SK-N-SH (cell line): Measurements from ENCODE around the gene CTNNB1. TPM values are rescaled to one million over a fixed set of nuclear protein-coding genes. Genes with fewer than 3 reads are reported as not detected.

Source experiments
- CTCF ChIA-PET: fragments of 300-600, 350-600 bp; formaldehyde crosslinking; extraction: SDS; loops from one replicate; lab custom pipeline; 2021; lab: Yijun Ruan, JAX
- POLR2A ChIA-PET: fragments of 350-600 bp; sonication (Branson Sonifier 250); formaldehyde crosslinking; extraction: SDS; loops from one replicate; lab custom pipeline; 2020; ENCODE audit warnings: antibody characterized with exemption, inconsistent platforms; lab: Yijun Ruan, JAX
- DNase-seq: peaks from one replicate; pipeline ENCODE4 v3.0.0; 2012
- H2AFZ ChIP-seq: fragments of 200-600 bp; sonication (generic); 2 replicates; pipeline ENCODE4 v1.8.1; 2016; ENCODE audit warnings: antibody characterized with exemption, mild to moderate bottlenecking, low read depth
- H3F3A ChIP-seq: fragments of 200-600 bp; sonication (generic); replicated peaks from 2 replicates; pipeline ENCODE3; 2016; ENCODE audit warnings: antibody characterized with exemption, mild to moderate bottlenecking; ENCODE audit not compliant: insufficient read depth
- H3K27ac ChIP-seq, 2 experiments: fragments of 200-500 bp in 1 of 2; fragments of 200-600 bp in 1 of 2; sonication (Bioruptor generic) in 1 of 2; sonication (generic), shearing (Covaris generic) in 1 of 2; 2 replicates each; pipeline versions ENCODE4 v1.5.1 to v1.6.1; 2014 to 2016; ENCODE audit warnings: low read depth in 2 of 2, inconsistent platforms in 1 of 2, low read length in 1 of 2, mild to moderate bottlenecking in 1 of 2, mixed read lengths in 1 of 2
- H3K27me3 ChIP-seq: fragments of 200-600 bp; sonication (generic), shearing (Covaris generic); 2 replicates; pipeline ENCODE4 v1.6.1; 2016; ENCODE audit warnings: mixed run types; ENCODE audit not compliant: insufficient read depth
- H3K36me3 ChIP-seq, 2 experiments: fragments of 200-500 bp in 1 of 2; fragments of 200-600 bp in 1 of 2; sonication (Bioruptor generic) in 1 of 2; sonication (generic) in 1 of 2; replicated peaks in 1 of 2; 2 replicates each; pipeline versions ENCODE3 to v1.5.1; 2014 to 2016; ENCODE audit warnings: low read length in 1 of 2, mild to moderate bottlenecking in 1 of 2; ENCODE audit not compliant: insufficient read depth in 2 of 2, control insufficient read depth in 1 of 2
- H3K4me1 ChIP-seq, 2 experiments: fragments of 200-500 bp in 1 of 2; fragments of 200-600 bp in 1 of 2; sonication (Bioruptor generic) in 1 of 2; sonication (generic), shearing (Covaris generic) in 1 of 2; 2 replicates each; pipeline versions ENCODE4 v1.5.1 to v1.6.1; 2014 to 2016; ENCODE audit warnings: low read depth in 1 of 2, low read length in 1 of 2, mixed run types in 1 of 2; ENCODE audit not compliant: insufficient read depth in 2 of 2, control insufficient read depth in 1 of 2
- H3K4me2 ChIP-seq: fragments of 200-600 bp; sonication (generic), shearing (Covaris generic); 2 replicates; pipeline ENCODE4 v1.6.1; 2017; ENCODE audit warnings: mixed run types
- H3K4me3 ChIP-seq, 2 experiments: fragments of 200-500 bp in 1 of 2; fragments of 200-600 bp in 1 of 2; sonication (Bioruptor generic) in 1 of 2; sonication (generic), shearing (Covaris generic) in 1 of 2; 2 replicates each; pipeline versions ENCODE4 v1.5.1 to v1.8.1; 2014 to 2016; ENCODE audit warnings: low read depth in 2 of 2, inconsistent platforms in 1 of 2, low read length in 1 of 2, mild to moderate bottlenecking in 1 of 2, mixed read lengths in 1 of 2, moderate library complexity in 1 of 2
- H3K79me2 ChIP-seq: fragments of 200-600 bp; sonication (generic); 2 replicates; pipeline ENCODE4 v1.8.1; 2017; ENCODE audit warnings: mild to moderate bottlenecking; ENCODE audit not compliant: insufficient read depth
- H3K9ac ChIP-seq: fragments of 200-600 bp; sonication (generic); 2 replicates; pipeline ENCODE4 v1.6.1; 2017; ENCODE audit warnings: mixed run types
- H3K9me2 ChIP-seq: fragments of 200-600 bp; sonication (generic); 2 replicates; pipeline ENCODE4 v1.6.1; 2017; ENCODE audit warnings: mixed run types
- H3K9me3 ChIP-seq: fragments of 200-600 bp; sonication (generic); 2 replicates; pipeline ENCODE4 v1.6.1; 2017; ENCODE audit warnings: mixed run types, mild to moderate bottlenecking, moderate library complexity
- H4K20me1 ChIP-seq: fragments of 200-600 bp; sonication (generic); 2 replicates; pipeline ENCODE4 v1.6.1; 2017; ENCODE audit warnings: mild to moderate bottlenecking, mixed run types; ENCODE audit not compliant: insufficient read depth
- CHD2 ChIP-seq: fragments of 150-350 bp; IDR thresholded peaks from 2 replicates; pipeline ENCODE4 v1.6.1; 2018; ENCODE audit warnings: low read length; ENCODE audit not compliant: partially characterized antibody
- ELF1 ChIP-seq: IDR thresholded peaks from 2 replicates; pipeline ENCODE4 v1.4.0; 2012
- EP300 ChIP-seq, 2 experiments: IDR thresholded peaks; 2 replicates each; pipeline versions ENCODE4 v1.4.0 to v1.6.1; 2012; ENCODE audit warnings: borderline replicate concordance in 1 of 2, low read depth in 1 of 2, low read length in 1 of 2
- EZH2phosphoT487 ChIP-seq: fragments of 200-600 bp; sonication (generic); IDR thresholded peaks from 2 replicates; pipeline ENCODE4 v1.6.1; 2017; ENCODE audit warnings: low read depth, mixed run types, mild to moderate bottlenecking, antibody characterized with exemption, moderate library complexity, borderline replicate concordance
- FOXJ3 ChIP-seq: sonication (generic); formaldehyde crosslinking; IDR thresholded peaks from 2 replicates; pipeline ENCODE4 v1.5.1; 2020; ENCODE audit warnings: mild to moderate bottlenecking, missing genetic modification reagents
- GABPA ChIP-seq: IDR thresholded peaks from 2 replicates; pipeline ENCODE4 v1.4.0; 2012; ENCODE audit warnings: low read depth, mild to moderate bottlenecking
- JUND ChIP-seq: IDR thresholded peaks from 2 replicates; pipeline ENCODE4 v1.4.0; 2012
- MEF2A ChIP-seq: IDR thresholded peaks from 2 replicates; pipeline ENCODE4 v1.4.0; 2012; ENCODE audit warnings: low read depth, borderline replicate concordance
- MXI1 ChIP-seq: IDR thresholded peaks from 2 replicates; pipeline ENCODE4 v1.6.1; 2012; ENCODE audit warnings: mild to moderate bottlenecking, low read depth, low read length, improper control_type of control experiment
- NFIC ChIP-seq: IDR thresholded peaks from 2 replicates; pipeline ENCODE4 v1.4.0; 2012; ENCODE audit warnings: borderline replicate concordance
- NRF1 ChIP-seq: IDR thresholded peaks from 2 replicates; pipeline ENCODE4 v1.6.1; 2012; ENCODE audit warnings: low read depth, mild to moderate bottlenecking, low read length
- POLR2AphosphoS5 ChIP-seq: IDR thresholded peaks from 2 replicates; pipeline ENCODE4 v1.6.1; 2012; ENCODE audit warnings: low read depth, low read length
- RAD21 ChIP-seq: IDR thresholded peaks from 2 replicates; pipeline ENCODE4 v1.6.1; 2012; ENCODE audit warnings: mild to moderate bottlenecking, low read length
- RCOR1 ChIP-seq: fragments of 150-350 bp; IDR thresholded peaks from 2 replicates; pipeline ENCODE4 v1.6.1; 2017; ENCODE audit warnings: antibody characterized with exemption, low read length
- RFX5 ChIP-seq: IDR thresholded peaks from 2 replicates; pipeline ENCODE4 v1.6.1; 2012; ENCODE audit warnings: mild to moderate bottlenecking, improper control_type of control experiment, low read length
- RXRA ChIP-seq: IDR thresholded peaks from 2 replicates; pipeline ENCODE4 v1.4.0; 2012; ENCODE audit warnings: low read depth, mild to moderate bottlenecking, borderline replicate concordance
- SIN3A ChIP-seq: IDR thresholded peaks from 2 replicates; pipeline ENCODE4 v1.6.1; 2012; ENCODE audit warnings: low read depth, mild to moderate bottlenecking, low read length, moderate library complexity, borderline replicate concordance
- SMC3 ChIP-seq: IDR thresholded peaks from 2 replicates; pipeline ENCODE4 v1.6.1; 2012; ENCODE audit warnings: low read depth, low read length, improper control_type of control experiment
- TAF1 ChIP-seq: IDR thresholded peaks from 2 replicates; pipeline ENCODE4 v1.6.1; 2012; ENCODE audit warnings: low read depth, mild to moderate bottlenecking, low read length, moderate library complexity, borderline replicate concordance
- YY1 ChIP-seq: IDR thresholded peaks from 2 replicates; pipeline ENCODE4 v1.4.0; 2012; ENCODE audit warnings: low read depth, mild to moderate bottlenecking
- WGBS: methylation state at CpG from one replicate; pipeline ENCODE4 v1.1.6; 2017; ENCODE audit warnings: low lambda C conversion rate; 5-methylcytosine and 5-hydroxymethylcytosine counted together
- polyA plus RNA-seq, 3 experiments: library from polyadenylated mRNA; depleted of rRNA; stranded (reverse); fragments of >200 nt; gene quantifications; 2 replicates each; pipeline ENCODE4 v1.2.3, GENCODE V29; 2012
- TF ChIP-seq, protein P1 (sequence below): IDR thresholded peaks from 2 replicates; pipeline ENCODE4 v1.6.1; 2012; ENCODE audit warnings: mild to moderate bottlenecking, low read depth, low read length, moderate library complexity
- TF ChIP-seq, protein P2 (sequence below): fragments of 150-350 bp; IDR thresholded peaks from 2 replicates; pipeline ENCODE4 v1.6.1; 2016; ENCODE audit warnings: mild to moderate bottlenecking, low read depth, low read length
- TF ChIP-seq, protein P3 (sequence below): IDR thresholded peaks from 2 replicates; pipeline ENCODE4 v1.4.0; 2012; ENCODE audit warnings: low read depth, borderline replicate concordance
- TF ChIP-seq, protein P4 (sequence below): fragments of 150-350 bp; IDR thresholded peaks from 2 replicates; pipeline ENCODE4 v1.6.1; 2017; ENCODE audit warnings: antibody characterized with exemption, low read length, low read depth, borderline replicate concordance
- TF ChIP-seq, protein P5 (sequence below): IDR thresholded peaks from 2 replicates; pipeline ENCODE4; 2012

The CTNNB1 gene
- polyA plus RNA-seq, 1 of the 3 experiments (the other 2 are of a cell fraction) = 178 TPM

DNA sequence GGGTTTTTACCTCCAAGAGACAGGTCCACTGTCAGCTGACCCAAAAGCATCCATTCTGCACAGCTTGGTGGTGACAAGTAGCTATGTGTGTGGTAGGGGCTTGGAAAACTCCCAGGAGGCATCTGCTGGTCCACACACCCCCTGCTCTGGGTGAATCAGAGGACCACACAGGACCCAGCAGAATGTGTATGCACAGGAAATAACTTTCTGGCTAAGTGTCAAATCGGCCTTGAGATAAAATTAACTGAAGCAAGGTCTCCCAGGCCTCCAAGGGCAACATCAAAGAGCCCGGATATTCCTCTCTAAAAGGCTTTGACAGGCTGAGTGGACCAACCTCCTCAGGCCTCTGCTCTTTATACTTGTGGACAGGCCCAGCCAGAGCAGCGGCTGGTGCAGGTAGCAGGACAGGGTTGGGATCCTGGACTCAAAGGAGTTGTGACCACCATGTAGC, 66.5 kb downstream of the CTNNB1 start (continued):
- TF ChIP-seq, protein P1, sequence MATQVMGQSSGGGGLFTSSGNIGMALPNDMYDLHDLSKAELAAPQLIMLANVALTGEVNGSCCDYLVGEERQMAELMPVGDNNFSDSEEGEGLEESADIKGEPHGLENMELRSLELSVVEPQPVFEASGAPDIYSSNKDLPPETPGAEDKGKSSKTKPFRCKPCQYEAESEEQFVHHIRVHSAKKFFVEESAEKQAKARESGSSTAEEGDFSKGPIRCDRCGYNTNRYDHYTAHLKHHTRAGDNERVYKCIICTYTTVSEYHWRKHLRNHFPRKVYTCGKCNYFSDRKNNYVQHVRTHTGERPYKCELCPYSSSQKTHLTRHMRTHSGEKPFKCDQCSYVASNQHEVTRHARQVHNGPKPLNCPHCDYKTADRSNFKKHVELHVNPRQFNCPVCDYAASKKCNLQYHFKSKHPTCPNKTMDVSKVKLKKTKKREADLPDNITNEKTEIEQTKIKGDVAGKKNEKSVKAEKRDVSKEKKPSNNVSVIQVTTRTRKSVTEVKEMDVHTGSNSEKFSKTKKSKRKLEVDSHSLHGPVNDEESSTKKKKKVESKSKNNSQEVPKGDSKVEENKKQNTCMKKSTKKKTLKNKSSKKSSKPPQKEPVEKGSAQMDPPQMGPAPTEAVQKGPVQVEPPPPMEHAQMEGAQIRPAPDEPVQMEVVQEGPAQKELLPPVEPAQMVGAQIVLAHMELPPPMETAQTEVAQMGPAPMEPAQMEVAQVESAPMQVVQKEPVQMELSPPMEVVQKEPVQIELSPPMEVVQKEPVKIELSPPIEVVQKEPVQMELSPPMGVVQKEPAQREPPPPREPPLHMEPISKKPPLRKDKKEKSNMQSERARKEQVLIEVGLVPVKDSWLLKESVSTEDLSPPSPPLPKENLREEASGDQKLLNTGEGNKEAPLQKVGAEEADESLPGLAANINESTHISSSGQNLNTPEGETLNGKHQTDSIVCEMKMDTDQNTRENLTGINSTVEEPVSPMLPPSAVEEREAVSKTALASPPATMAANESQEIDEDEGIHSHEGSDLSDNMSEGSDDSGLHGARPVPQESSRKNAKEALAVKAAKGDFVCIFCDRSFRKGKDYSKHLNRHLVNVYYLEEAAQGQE = no peak
- TF ChIP-seq NFIC = peak; percentile 58
- TF ChIP-seq FOXJ3 (CRISPR knock-in tag) = no peak
- TF ChIP-seq, protein P2, sequence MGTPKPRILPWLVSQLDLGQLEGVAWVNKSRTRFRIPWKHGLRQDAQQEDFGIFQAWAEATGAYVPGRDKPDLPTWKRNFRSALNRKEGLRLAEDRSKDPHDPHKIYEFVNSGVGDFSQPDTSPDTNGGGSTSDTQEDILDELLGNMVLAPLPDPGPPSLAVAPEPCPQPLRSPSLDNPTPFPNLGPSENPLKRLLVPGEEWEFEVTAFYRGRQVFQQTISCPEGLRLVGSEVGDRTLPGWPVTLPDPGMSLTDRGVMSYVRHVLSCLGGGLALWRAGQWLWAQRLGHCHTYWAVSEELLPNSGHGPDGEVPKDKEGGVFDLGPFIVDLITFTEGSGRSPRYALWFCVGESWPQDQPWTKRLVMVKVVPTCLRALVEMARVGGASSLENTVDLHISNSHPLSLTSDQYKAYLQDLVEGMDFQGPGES = no peak
- TF ChIP-seq RCOR1 = no peak
- no peak for TF ChIP-seq SMC3
- TF ChIP-seq SIN3A = no peak
- no peak for TF ChIP-seq POLR2AphosphoS5
- TF ChIP-seq EZH2phosphoT487 = no peak
- TF ChIP-seq YY1 = no peak
- no peak; a peak in 1 of 4 replicates for TF ChIP-seq EP300 (IDR thresholded peaks at IDR 0.05; ENCODE audit: borderline replicate concordance in 1 of 2, low read depth in 1 of 2, low read length in 1 of 2)
- TF ChIP-seq JUND = 0 out of 2 replicates have a peak, but pooled peaks have one; percentile 9
- TF ChIP-seq RAD21 = no peak
- TF ChIP-seq, protein P3, sequence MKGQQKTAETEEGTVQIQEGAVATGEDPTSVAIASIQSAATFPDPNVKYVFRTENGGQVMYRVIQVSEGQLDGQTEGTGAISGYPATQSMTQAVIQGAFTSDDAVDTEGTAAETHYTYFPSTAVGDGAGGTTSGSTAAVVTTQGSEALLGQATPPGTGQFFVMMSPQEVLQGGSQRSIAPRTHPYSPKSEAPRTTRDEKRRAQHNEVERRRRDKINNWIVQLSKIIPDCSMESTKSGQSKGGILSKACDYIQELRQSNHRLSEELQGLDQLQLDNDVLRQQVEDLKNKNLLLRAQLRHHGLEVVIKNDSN = peak; percentile 53; the same call in 1 of the 2 replicates
- no peak for TF ChIP-seq NRF1
- TF ChIP-seq ELF1 = no peak
- TF ChIP-seq RXRA = peak; percentile 45; the same call in 1 of the 2 replicates

DNA sequence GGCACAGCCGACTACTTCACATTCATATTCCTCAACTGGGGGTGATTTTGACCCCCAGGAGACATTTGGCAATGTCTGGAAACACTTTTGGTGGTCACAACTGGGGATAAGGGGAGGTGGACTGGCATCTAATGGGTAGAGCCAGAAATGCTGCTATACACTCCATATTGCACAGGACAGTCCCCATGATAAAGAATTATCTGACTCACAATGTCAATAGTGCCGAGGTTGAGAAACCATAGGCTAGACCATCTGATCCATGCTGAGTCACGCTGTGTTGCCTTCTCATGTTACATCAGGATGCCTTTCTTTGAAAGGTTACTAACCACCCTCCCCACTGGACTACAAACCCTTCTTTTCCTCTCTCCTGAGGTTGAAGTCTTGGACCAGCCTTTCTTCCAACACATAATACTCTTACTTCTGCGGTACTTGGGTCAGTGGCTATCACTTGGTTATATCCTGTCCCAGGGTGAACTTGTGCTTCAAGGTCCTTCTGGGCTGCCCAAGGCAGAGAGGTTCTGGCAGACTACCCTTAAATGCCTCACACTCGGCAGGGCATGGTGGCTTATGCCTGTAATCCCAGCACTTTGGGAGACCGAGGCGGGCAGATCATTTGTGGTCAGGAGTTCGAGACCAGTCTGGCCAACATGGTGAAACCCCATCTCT, 68.8 kb downstream of the CTNNB1 start:
- H3K9me2 ChIP-seq = no peaks in the 10 kb centered on the region
- WGBS = 64% methylated on average over 8 of the region's 8 CpGs
- no peak overlapping the region for H3K9ac ChIP-seq
- no peaks in the 10 kb centered on the region for H3K79me2 ChIP-seq
- H3K36me3 ChIP-seq = no peaks in the 10 kb centered on the region
- no peak overlapping the region for H3K4me3 ChIP-seq
- peaks cover 9 to 11% of the 10 kb centered on the region in 2 experiments; a peak in 3 of 4 replicates for H3K4me1 ChIP-seq
- CTCF ChIA-PET = interaction anchor here (1.0 kb wide), 1 partner anchor 18 kb away, joined by 3 read pairs; no protein-coding TSS in a partner anchor
- peak overlapping the region in 1 of 2 experiments; percentile 64; a peak in 2 of 4 replicates for H3K27ac ChIP-seq
- H2AFZ ChIP-seq = no peak overlapping the region
- DNase-seq = no peak
- H3K9me3 ChIP-seq = no peaks in the 10 kb centered on the region
- POLR2A ChIA-PET = no interaction called here
- no peaks in the 10 kb centered on the region for H3K27me3 ChIP-seq
- no peaks in the 10 kb centered on the region for H4K20me1 ChIP-seq
- H3F3A ChIP-seq = peaks cover 11% of the 10 kb centered on the region
- H3K4me2 ChIP-seq = peak overlapping the region; percentile 35
- TF ChIP-seq MEF2A (no peak), SMC3 (no peak), POLR2AphosphoS5 (no peak), RXRA (no peak), CHD2 (no peak), GABPA (no peak), MXI1 (no peak), RFX5 (no peak), YY1 (no peak; the same call in 1 of the 2 replicates), TAF1 (no peak)
- TF ChIP-seq, protein P4, sequence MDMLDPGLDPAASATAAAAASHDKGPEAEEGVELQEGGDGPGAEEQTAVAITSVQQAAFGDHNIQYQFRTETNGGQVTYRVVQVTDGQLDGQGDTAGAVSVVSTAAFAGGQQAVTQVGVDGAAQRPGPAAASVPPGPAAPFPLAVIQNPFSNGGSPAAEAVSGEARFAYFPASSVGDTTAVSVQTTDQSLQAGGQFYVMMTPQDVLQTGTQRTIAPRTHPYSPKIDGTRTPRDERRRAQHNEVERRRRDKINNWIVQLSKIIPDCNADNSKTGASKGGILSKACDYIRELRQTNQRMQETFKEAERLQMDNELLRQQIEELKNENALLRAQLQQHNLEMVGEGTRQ = no peak
- TF ChIP-seq, protein P5, sequence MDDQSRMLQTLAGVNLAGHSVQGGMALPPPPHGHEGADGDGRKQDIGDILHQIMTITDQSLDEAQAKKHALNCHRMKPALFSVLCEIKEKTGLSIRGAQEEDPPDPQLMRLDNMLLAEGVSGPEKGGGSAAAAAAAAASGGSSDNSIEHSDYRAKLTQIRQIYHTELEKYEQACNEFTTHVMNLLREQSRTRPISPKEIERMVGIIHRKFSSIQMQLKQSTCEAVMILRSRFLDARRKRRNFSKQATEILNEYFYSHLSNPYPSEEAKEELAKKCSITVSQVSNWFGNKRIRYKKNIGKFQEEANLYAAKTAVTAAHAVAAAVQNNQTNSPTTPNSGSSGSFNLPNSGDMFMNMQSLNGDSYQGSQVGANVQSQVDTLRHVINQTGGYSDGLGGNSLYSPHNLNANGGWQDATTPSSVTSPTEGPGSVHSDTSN = peak; percentile 66; the same call in 1 of the 2 replicates
